OCI-LY3 (cell line): Measurements from ENCODE around the gene UGT3A2.

Experiments used
- H2AFZ ChIP-seq: fragments of 200-600, 300-600 bp; shearing (Covaris generic); 2 replicates; pipeline ENCODE4 v1.6.0; 2014; ENCODE audit warnings: antibody characterized with exemption, low read depth, low read length
- H3K27ac ChIP-seq: fragments of 200-600, 300-600 bp; sonication (generic); 2 replicates; pipeline ENCODE4 v1.5.1; 2014; ENCODE audit warnings: mild to moderate bottlenecking, low read length, moderate library complexity, mixed read lengths
- H3K27me3 ChIP-seq: fragments of 200-600, 300-600 bp; sonication (generic); 2 replicates; pipeline ENCODE4 v1.6.1; 2014; ENCODE audit warnings: low read depth, low read length, mixed read lengths
- H3K36me3 ChIP-seq: fragments of 200-600, 300-600 bp; sonication (generic); replicated peaks from 2 replicates; pipeline ENCODE3; 2014; ENCODE audit warnings: low read depth, low read length, mixed read lengths
- H3K4me1 ChIP-seq: fragments of 300-600, 200-600 bp; sonication (generic); 2 replicates; pipeline ENCODE4 v1.6.1; 2014; ENCODE audit warnings: low read length, mixed read lengths
- H3K4me2 ChIP-seq: fragments of 200-600, 300-600 bp; sonication (generic); 2 replicates; pipeline ENCODE4 v1.6.1; 2014; ENCODE audit warnings: low read length, mixed read lengths
- H3K4me3 ChIP-seq: fragments of 300-600, 200-600 bp; sonication (generic); 2 replicates; pipeline ENCODE4 v1.5.1; 2014; ENCODE audit warnings: antibody characterized with exemption, mild to moderate bottlenecking, low read length, moderate library complexity
- H3K79me2 ChIP-seq: fragments of 300-600, 200-600 bp; shearing (Covaris generic); 2 replicates; pipeline ENCODE4 v1.6.1; 2014; ENCODE audit warnings: mild to moderate bottlenecking, low read length, mixed read lengths
- H3K9ac ChIP-seq: fragments of 300-600, 200-600 bp; shearing (Covaris generic); 2 replicates; pipeline ENCODE4 v1.6.0; 2014; ENCODE audit warnings: mild to moderate bottlenecking, low read length, moderate library complexity
- H3K9me3 ChIP-seq: fragments of 200-600, 300-600 bp; shearing (Covaris generic); 2 replicates; pipeline ENCODE4 v1.6.1; 2014; ENCODE audit warnings: low read length, mixed read lengths; ENCODE audit not compliant: insufficient read depth
- H4K20me1 ChIP-seq: fragments of 200-600, 300-600 bp; sonication (generic); 2 replicates; pipeline ENCODE4 v1.6.1; 2016; ENCODE audit warnings: low read length, mixed read lengths; ENCODE audit not compliant: insufficient read depth
- CTCF ChIP-seq: fragments of 200-600, 300-600 bp; sonication (generic); IDR thresholded peaks from 2 replicates; pipeline ENCODE4 v1.5.1; 2014; ENCODE audit warnings: antibody characterized with exemption, low read length, low read depth
- EZH2phosphoT487 ChIP-seq: fragments of 200-600 bp; shearing (Covaris generic); IDR thresholded peaks from 2 replicates; pipeline ENCODE4 v1.6.1; 2018; ENCODE audit warnings: antibody characterized with exemption, mixed run types, low read depth

The UGT3A2 gene

GRCh38 chr5:36057386-36057785 is 9.3 kb downstream of the UGT3A2 start:
- Histone ChIP-seq H3K27ac (no peak overlapping the region), H3K36me3 (no peaks in the 10 kb centered on the region), H3K27me3 (peaks cover 5% of the 10 kb centered on the region; the same call in 1 of the 2 replicates), H3K4me2 (no peak overlapping the region), H3K9ac (no peak overlapping the region), H3K4me3 (no peak overlapping the region), H4K20me1 (no peaks in the 10 kb centered on the region), H3K79me2 (no peaks in the 10 kb centered on the region), H3K4me1 (no peaks in the 10 kb centered on the region), H2AFZ (no peak overlapping the region), H3K9me3 (no peaks in the 10 kb centered on the region)
- TF ChIP-seq CTCF (no peak), EZH2phosphoT487 (no peak)

GRCh38 chr5:36056422-36056821 is 10.3 kb downstream of the UGT3A2 start:
- H4K20me1 ChIP-seq = no peaks in the 10 kb centered on the region
- H3K4me3 ChIP-seq = no peak overlapping the region
- TF ChIP-seq CTCF (no peak), EZH2phosphoT487 (no peak)
- H3K79me2 ChIP-seq = no peaks in the 10 kb centered on the region
- H3K9me3 ChIP-seq = no peaks in the 10 kb centered on the region
- H2AFZ ChIP-seq = no peak overlapping the region
- H3K27me3 ChIP-seq = peaks cover 5% of the 10 kb centered on the region; the same call in 1 of the 2 replicates
- no peak overlapping the region for H3K4me2 ChIP-seq
- H3K4me1 ChIP-seq = no peaks in the 10 kb centered on the region
- no peaks in the 10 kb centered on the region for H3K36me3 ChIP-seq
- H3K9ac ChIP-seq = no peak overlapping the region
- no peak overlapping the region for H3K27ac ChIP-seq

GRCh38 chr5:36055984-36056383 is 10.7 kb downstream of the UGT3A2 start:
- Histone ChIP-seq H4K20me1 (no peaks in the 10 kb centered on the region), H3K4me2 (no peak overlapping the region), H3K9me3 (no peaks in the 10 kb centered on the region), H3K9ac (no peak overlapping the region), H2AFZ (no peak overlapping the region), H3K27ac (no peak overlapping the region), H3K79me2 (no peaks in the 10 kb centered on the region), H3K4me3 (no peak overlapping the region), H3K4me1 (no peaks in the 10 kb centered on the region), H3K27me3 (peaks cover 5% of the 10 kb centered on the region; the same call in 1 of the 2 replicates), H3K36me3 (no peaks in the 10 kb centered on the region)
- TF ChIP-seq EZH2phosphoT487 = no peak
- no peak for TF ChIP-seq CTCF

GRCh38 chr5:36054647-36055046 is 12.0 kb downstream of the UGT3A2 start:
- Histone ChIP-seq H3K4me3 (no peak overlapping the region), H2AFZ (no peak overlapping the region), H3K36me3 (no peaks in the 10 kb centered on the region), H3K4me1 (no peaks in the 10 kb centered on the region), H3K4me2 (no peak overlapping the region), H3K27ac (no peak overlapping the region), H3K27me3 (peaks cover 5% of the 10 kb centered on the region; the same call in 1 of the 2 replicates), H4K20me1 (no peaks in the 10 kb centered on the region), H3K9me3 (no peaks in the 10 kb centered on the region), H3K79me2 (no peaks in the 10 kb centered on the region), H3K9ac (no peak overlapping the region)
- TF ChIP-seq CTCF = no peak
- TF ChIP-seq EZH2phosphoT487 = no peak
